NCI-H1930 (cell line): Measurements from ENCODE around the gene KNG1.
"Not testable (repeated sequence)": the region's sequence is repeated elsewhere in the genome, so short reads cannot be mapped to it uniquely, and the experiment has no call there.

Experiments used
- DNase-seq, 2 experiments: peaks; one replicate each; lab custom pipeline; 2025; lab: John Stamatoyannopoulos, UW

Gene KNG1

GRCh38 chr3:186710694-186711093 is 6.5 kb upstream of the KNG1 start:
- not testable (repeated sequence) for DNase-seq

- DNase-seq = no peak
Measured at GRCh38 chr3:186713499-186713898, 3.7 kb upstream of the KNG1 start.

GRCh38 chr3:186719945-186720739 is 3.0 kb downstream of the KNG1 start:
- DNase-seq = no peak

GRCh38 chr3:186722457-186722856 is 5.3 kb downstream of the KNG1 start:
- no peak for DNase-seq

- DNase-seq = no peak
Measured at GRCh38 chr3:186724911-186725310, 7.8 kb downstream of the KNG1 start.

- DNase-seq = no peak
Measured at GRCh38 chr3:186732169-186732766, 15.1 kb downstream of the KNG1 start.

GRCh38 chr3:186742618-186743380 is 25.6 kb downstream of the KNG1 start:
- no peak for DNase-seq

- DNase-seq = no peak
Measured at GRCh38 chr3:186743666-186744065, 26.5 kb downstream of the KNG1 start.

GRCh38 chr3:186746008-186746407 is 28.8 kb downstream of the KNG1 start:
- DNase-seq = no peak

GRCh38 chr3:186750316-186750715 is 33.2 kb downstream of the KNG1 start:
- no peak for DNase-seq

GRCh38 chr3:186751480-186751879 is 34.3 kb downstream of the KNG1 start:
- no peak for DNase-seq

GRCh38 chr3:186754006-186754405 is 36.8 kb downstream of the KNG1 start:
- DNase-seq = no peak

- DNase-seq = no peak
Measured at GRCh38 chr3:186754871-186755270, 37.7 kb downstream of the KNG1 start.

- DNase-seq = no peak
Measured at GRCh38 chr3:186757214-186757613, 40.1 kb downstream of the KNG1 start.

- no peak for DNase-seq
Measured at GRCh38 chr3:186757686-186758220, 40.6 kb downstream of the KNG1 start.

GRCh38 chr3:186759231-186759930 is 42.2 kb downstream of the KNG1 start:
- DNase-seq = no peak

- DNase-seq = no peak
Measured at GRCh38 chr3:186760141-186760833, 43.1 kb downstream of the KNG1 start.

GRCh38 chr3:186760897-186761447 is 43.8 kb downstream of the KNG1 start:
- DNase-seq = no peak

- no peak for DNase-seq
Measured at GRCh38 chr3:186772281-186772694, 55.1 kb downstream of the KNG1 start.

- DNase-seq = no peak
Measured at GRCh38 chr3:186772701-186773417, 55.7 kb downstream of the KNG1 start.
